HFF-Myc (cell line): ENCODE results near the gene MRPS2.
"Not testable (repeated sequence)": the region's sequence is repeated elsewhere in the genome, so short reads cannot be mapped to it uniquely, and the experiment has no call there.

Experiments
- DNase-seq: peaks from one replicate; pipeline ENCODE4 v3.0.0-alpha.2; 2011; ENCODE audit warnings: low read depth; ENCODE audit errors: extremely low read depth
- H3K4me3 ChIP-seq: replicated peaks from 2 replicates; pipeline ENCODE4 v1.5.1; 2011; ENCODE audit warnings: low read depth, mild to moderate bottlenecking, control low read depth, low read length
- CTCF ChIP-seq: IDR thresholded peaks from 2 replicates; pipeline ENCODE4 v1.5.1; 2012; ENCODE audit warnings: mild to moderate bottlenecking, low read depth, low read length, control low read depth; ENCODE audit errors: missing control alignments

Gene MRPS2

DNA sequence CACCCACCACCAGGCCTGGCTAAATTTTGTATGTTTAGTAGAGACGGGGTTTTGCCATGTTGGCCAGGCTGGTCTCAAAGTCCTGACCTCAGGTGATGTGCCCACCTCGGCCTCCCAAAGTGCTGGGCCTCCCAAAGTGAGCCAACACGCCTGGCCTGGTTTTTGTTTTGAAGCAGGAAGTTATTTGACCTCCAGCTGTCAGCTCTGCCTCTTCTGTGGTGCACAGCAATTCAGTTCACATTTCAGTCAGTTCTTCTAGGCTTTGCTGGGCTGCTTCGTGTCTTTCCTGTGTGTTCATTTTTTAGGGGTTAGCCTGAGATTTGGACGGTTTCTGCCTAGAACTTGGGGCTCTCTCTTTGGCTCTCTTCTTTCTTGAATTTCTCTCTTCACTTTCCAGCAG lies 29.7 kb downstream of the MRPS2 start:
- H3K4me3 ChIP-seq = no peak overlapping the region
- no peak for DNase-seq
- no peak for TF ChIP-seq CTCF

GRCh38 chr9:135531096-135531495 lies 30.6 kb downstream of the MRPS2 start:
- TF ChIP-seq CTCF = no peak
- no peak overlapping the region for H3K4me3 ChIP-seq
- DNase-seq = no peak

DNA sequence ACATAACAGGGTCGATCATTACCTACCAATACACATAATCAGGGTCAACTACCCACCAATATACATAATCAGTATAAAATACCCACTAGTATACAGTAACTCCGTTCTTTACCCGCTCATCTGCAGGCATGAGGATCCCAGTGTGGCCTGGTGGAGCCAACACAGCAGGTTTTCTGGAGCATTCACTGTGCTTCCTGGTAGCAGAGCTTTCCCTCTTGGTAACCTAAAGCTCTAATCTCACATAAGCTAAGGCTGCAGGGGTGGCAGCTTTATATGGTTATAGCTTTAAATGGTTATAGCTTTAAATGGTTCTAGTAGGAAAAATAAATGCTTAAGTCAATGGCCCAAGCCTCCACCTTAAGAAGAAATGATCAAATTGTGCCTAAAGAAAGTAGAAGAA lies 32.6 kb downstream of the MRPS2 start:
- DNase-seq = no peak

GRCh38 chr9:135533674-135534073 lies 33.2 kb downstream of the MRPS2 start:
- TF ChIP-seq CTCF = no peak
- no peak overlapping the region for H3K4me3 ChIP-seq
- no peak for DNase-seq

More for the DNA sequence above, 32.6 kb downstream of the MRPS2 start:
- no peak for TF ChIP-seq CTCF
- H3K4me3 ChIP-seq = no peak overlapping the region

DNA sequence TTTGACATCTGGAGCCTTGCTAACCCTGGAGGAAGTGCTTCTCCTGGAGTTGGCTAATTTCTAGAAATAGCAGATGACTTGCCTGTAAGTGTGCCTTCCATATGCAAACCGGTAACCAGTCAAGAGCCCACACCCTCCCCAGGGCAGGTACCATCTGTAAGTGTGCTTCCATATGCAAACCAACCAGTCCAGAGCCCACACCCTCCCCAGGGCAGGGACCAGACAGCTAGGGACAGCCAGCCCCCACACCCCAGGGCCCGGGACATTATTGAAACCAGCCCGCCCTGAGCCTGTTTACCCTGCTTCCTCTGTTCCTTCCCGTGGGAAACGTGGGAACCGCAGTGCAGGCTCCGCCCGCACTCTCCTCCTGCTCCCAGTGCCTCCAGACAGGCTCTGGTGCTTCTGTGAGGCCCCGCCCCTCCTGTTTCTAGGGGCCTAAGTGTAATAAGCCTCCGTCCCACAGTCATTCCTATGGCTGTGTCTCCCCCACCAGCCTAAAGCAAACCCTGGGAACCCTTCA lies 33.8 kb downstream of the MRPS2 start:
- not testable (repeated sequence) for DNase-seq

GRCh38 chr9:135534826-135535225 lies 34.3 kb downstream of the MRPS2 start:
- not testable (repeated sequence) for DNase-seq

More for the DNA sequence above, 33.8 kb downstream of the MRPS2 start:
- H3K4me3 ChIP-seq = not testable (repeated sequence)

DNA sequence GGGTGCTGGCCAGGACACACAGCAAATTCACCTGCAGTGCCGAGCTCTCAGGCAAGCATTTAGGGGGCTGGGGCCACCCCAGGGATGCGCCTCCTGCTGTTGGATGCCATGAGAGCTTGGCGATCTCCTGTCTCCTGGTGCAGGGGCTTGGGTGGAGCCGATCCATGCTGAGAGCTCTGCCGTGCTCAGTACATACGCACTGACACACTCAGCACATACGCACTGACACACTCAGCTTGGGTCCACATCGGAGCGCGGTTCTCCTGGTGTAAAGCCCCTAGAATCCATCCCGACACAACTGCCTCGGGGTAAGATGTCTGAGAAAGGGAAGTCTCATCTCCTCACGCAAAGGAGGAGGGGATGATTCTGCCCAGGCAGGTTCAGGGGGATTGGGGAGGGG lies 35.1 kb downstream of the MRPS2 start:
- not testable (repeated sequence) for DNase-seq, H3K4me3 ChIP-seq

More at GRCh38 chr9:135534826-135535225, 34.3 kb downstream of the MRPS2 start:
- not testable (repeated sequence) for H3K4me3 ChIP-seq

DNA sequence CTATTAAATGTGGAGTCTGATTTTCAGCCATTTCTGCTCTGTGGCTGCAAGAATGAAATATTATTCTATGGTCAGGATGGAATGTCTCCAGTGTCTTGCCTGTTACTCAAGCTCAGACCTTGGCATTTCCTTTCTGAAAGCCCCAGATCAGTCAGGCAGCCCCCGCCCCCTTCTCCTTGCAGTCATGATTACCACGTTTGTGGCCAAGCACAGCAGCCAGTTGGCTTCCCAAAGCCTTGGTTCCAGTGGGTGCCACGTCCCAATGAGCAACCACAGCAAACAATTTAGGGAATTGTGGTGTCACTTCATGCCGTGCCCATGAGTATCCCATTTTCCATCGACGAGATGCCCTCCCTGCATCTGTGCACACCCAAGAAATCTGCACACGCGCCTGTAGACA lies 35.7 kb downstream of the MRPS2 start:
- no peak overlapping the region for H3K4me3 ChIP-seq
- DNase-seq = no peak
- no peak for TF ChIP-seq CTCF

- not testable (repeated sequence) for H3K4me3 ChIP-seq, DNase-seq
Observed at GRCh38 chr9:135543262-135543894, 42.9 kb downstream of the MRPS2 start.
